CD4-positive, alpha-beta T cell treated with Interleukin-21 for 1 hour (primary cell): ENCODE results near the gene BMPR1B.
"Not testable (repeated sequence)": the region's sequence is repeated elsewhere in the genome, so short reads cannot be mapped to it uniquely, and the experiment has no call there.

Source experiments
- DNase-seq: peaks from one replicate; pipeline ENCODE4 v3.0.0-alpha.2; 2020

Gene BMPR1B

DNA sequence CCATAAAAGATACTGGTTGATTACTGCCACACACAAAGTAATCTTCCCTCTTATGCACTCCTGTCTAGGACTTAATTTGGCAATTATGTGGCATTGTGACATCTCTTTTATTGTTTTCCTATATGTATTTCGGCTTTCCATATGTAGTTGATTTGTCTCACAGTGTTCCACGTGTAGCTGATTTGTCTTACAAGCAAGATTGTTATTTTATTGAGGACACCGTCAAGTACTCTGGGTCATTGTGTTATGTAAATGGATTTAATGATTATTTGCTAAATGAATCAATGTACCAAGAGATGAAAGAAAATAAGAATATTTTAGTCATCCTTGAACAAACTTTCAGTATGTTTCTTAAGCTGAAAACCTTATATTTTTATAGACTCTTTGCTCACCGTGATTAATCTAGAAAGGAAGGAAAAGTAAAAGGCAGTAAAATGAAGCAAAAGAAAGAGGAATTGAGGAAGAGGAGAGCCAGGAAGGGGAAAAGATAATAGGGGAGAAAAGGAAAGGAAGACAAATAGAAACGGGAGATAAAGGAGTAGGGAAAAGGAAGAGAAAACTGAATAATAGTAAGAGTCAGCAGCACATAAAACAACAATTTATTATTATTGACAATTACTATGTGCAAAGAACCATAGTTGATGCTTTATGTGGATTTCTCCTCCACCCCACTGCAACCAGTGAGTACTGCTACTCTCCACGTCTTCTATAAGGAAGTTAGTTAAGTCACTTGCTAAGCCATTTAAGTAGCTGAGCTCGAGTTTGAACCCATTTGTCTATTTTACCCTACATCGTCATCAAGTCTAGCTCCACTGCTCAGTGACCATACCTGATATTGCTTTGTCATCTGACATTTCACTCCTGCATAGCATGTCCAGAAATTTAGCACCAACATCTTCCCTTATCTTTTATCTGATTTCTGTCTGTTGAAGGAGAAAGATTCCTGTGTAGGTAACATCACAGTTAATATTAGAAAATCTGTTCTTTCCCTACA is 336.5 kb downstream of the BMPR1B start:
- no peak for DNase-seq

DNA sequence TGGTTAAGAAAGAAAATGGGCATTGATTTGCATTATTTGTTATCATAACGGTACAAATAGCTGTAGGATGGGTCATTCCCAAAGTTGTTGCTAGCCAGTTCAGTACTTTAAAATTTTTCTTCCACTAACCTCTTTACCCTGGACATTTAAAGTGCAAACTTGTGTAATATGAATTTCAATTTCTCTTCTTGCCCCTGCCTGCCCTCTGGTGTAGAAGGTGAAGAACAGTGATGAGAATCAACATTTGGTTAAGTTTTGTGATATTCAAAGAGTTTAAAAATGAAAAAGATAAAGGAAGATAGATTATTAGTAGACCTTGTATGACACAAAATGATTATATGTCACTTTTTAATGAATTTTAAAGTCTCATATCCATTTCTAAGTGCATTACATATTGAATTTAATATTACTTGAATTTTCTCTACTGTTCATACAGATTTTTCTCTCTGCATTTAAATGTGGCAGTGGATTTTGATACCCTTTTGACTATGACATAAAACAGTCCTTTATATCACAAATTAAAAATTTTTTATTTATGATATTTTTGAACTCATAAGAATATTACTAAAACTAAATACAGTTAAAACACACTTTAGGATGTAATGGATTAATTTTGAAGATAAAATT is 337.7 kb downstream of the BMPR1B start:
- DNase-seq = no peak

GRCh38 chr4:95102162-95102790 is 344.5 kb downstream of the BMPR1B start:
- no peak for DNase-seq

DNA sequence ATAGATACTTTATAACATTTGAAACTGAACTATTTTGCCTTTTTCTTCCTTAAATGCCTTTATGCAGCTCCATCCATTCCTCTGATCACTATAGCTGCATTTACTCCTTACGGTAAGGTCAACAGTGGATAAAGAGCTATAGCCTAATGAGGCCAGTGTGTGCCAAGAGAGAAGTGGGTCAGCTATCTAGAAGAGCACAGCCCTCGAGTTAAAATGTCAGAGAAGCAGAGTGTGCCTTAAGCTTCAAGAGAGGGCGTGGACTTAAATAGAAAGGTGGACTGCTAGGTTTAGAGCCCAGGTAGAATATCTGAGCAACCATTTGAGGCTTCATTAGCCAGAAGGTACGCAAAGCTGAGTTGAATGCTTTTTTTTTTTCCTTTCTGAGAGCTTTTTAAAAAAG is 347.4 kb downstream of the BMPR1B start:
- DNase-seq = no peak

DNA sequence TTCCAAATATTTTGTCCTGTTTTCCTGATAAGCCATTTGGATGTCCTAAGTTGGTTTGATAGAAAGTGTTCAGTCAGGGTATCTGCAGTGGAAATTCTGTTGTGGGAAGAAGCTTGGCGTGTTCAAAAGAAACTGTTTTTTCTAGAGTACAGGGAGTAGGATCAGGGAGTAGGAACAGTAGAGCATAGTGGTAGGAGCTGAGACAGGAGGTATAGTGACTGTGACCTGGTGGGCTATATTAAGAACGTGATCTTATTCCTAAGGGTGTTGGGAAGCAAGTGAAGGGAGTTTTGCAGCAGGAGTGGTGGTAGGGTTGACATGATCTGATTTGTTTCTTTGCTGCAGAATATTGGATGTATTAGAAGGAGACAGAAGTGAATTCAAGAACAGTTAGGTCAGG is 348.2 kb downstream of the BMPR1B start:
- no peak for DNase-seq

DNA sequence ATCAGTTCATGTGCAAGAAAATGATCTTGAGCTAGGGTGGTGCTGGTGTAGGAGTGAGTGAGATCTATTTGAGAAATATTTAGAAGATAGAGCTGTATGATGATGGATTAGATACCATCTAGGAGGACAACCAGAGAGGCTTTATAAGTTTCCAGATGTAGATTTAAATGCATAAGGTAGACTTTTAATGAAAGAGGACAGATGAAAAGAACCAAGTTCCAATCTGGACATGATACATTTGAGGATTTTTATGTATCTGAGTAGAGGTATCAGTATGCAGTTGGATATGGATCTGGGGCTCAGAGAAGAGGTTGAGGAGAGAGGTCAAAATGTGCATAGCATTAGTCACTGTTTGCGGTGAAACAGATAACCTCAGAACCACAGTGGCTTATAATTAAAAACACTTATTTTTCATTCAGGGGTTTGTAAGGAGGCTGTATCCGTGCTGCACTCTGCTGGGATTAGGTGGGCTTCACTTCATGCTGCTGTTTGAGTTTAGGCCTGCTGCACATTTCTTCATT is 348.7 kb downstream of the BMPR1B start:
- DNase-seq = no peak

DNA sequence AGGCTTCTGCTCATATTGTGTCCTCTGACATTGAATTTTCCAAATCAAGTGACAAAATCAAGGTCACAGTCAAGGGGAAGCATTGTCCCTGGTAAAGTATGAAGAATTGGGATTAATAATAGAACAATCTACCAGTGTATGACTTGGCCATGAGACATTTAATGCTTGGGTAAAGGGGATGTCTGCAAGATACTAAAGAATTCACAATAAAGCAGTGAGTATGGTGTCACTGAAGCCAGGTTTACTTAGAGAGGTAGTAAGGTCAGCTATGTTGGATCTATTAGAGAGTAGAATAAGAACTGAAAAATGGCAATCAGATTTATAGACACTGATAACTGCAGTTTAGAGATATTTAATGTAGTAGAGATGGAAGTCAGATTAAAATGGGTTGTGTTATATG is 349.2 kb downstream of the BMPR1B start:
- no peak for DNase-seq

DNA sequence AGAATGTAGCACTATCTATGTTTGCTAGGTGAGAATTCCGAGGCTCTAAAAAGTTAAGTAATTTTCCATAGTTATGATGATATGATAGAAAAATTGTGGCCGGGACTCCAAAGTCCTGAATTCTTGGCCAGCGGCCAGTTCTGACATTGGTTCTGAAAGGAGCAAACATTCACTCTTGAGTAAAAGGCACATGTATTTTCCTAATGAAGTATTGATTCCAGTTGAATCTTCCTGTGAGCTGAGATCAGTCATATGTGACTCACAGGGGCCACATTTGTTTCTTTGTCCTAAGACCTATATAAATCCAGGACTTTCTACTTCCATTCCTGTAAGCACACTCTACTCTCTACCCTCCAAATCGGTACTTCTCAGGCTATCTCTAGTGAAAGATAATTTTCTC is 349.9 kb downstream of the BMPR1B start:
- no peak for DNase-seq

DNA sequence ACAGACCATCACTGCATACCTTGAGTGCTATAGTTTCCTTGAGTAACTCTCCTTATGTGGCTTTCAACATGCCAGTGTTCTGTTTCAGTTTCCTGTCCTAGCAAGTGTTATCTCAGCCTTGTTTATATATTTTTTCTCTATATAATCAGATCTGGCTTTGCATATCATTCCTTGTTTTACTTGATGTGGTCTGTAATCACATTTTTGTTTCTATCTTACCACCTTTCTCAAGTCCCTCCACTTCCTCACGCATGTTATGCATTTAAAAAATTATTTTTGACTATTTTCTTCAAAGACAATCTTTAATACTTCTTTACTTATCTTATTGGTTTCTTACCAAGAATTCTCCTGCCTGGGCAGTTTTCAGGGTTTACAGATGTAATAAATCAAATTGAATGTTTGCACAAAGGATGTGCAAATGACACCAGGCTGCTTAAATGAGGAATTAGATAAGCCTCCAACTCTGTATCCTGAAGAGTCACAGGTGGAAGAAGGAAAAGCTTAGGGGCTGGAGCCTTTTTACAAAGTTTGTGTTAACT is 351.2 kb downstream of the BMPR1B start:
- DNase-seq = no peak

GRCh38 chr4:95114521-95114920 is 356.8 kb downstream of the BMPR1B start:
- DNase-seq = no peak

DNA sequence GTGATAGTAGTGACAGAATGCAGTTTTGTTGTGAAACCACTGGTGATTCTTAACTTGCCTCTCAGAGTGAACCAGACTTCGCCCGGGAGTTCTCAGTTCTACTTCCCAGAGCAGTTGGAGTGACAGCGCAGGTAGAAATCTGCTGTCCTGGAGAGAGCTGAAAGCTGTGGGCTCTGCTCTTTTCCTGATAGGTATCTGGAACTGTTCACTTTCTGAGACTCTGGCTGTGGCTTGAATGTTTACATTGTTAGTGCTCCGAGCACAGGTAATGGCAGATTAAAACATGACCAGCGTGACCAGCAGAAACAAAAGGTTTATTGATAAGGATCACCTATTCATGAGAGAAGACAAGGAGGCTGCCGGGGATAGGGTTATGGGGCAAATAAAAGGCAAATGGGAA is 360.7 kb downstream of the BMPR1B start:
- DNase-seq = no peak

DNA sequence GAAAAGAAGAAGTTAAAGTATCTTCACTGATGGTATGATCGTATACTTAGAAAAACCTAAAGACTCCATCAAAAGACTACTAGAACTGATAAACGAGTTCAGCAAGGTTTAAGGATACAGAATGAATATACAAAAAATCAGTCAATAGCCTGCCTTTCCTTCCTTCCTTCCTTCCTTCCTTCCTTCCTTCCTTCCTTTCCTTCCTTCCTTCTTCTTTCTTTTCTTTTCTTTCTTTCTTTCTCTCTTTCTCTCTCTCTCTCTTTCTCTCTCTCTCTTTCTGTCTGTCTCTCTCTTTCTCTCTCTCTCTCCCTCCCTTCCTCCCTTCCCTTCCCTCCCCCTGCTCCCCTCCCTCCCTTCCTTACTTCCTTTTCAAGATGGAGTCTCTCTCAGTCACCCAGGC is 362.7 kb downstream of the BMPR1B start:
- DNase-seq = no peak

DNA sequence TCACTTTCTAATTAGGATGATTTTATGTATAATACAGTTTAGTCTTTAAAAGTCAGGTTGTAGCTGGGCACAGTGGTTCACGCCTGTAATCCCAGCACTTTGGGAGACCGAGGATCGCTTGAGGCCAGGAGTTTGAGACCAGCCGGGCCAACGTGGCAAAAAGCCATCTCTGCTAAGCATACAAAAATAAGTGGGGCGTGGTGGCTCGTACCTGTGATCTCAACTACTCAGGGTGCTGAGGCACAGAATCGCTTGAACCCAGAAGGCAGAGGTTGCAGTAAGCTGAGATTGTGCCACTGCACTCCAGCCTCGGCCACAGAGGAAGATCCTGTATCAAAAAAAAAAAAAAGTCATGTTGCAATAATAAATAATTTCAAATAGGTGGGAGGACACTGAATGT is 364.2 kb downstream of the BMPR1B start:
- DNase-seq = no peak

- no peak for DNase-seq
Measured at GRCh38 chr4:95124906-95125504, 367.2 kb downstream of the BMPR1B start.

DNA sequence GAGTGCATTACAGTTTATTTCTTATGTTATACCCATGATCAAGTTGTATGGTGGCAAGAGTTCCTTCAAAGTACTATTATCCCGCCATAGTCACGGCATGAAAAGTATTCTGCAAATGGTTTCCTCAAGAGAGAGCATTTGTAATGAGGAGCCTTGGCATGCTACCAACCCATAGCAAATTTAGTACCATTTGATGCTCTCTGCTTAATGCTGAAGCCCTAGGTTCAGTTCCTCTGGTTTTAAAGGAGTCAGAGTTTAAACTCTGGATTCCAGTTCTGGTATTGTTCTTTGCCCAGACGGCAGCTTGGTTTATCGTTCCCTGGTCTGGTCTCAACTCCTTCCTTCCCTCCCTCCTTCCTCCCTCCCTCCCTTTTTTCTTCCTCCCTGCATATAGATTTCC is 371.3 kb downstream of the BMPR1B start:
- no peak for DNase-seq

GRCh38 chr4:95129821-95130311 is 372.1 kb downstream of the BMPR1B start:
- no peak for DNase-seq

GRCh38 chr4:95134016-95134415 is 376.3 kb downstream of the BMPR1B start:
- DNase-seq = not testable (repeated sequence)

- not testable (repeated sequence) for DNase-seq
Measured at GRCh38 chr4:95139424-95139823, 381.7 kb downstream of the BMPR1B start.

- no peak for DNase-seq
Measured at GRCh38 chr4:95141361-95141760, 383.6 kb downstream of the BMPR1B start.

- DNase-seq = no peak
Measured at GRCh38 chr4:95142932-95143331, 385.2 kb downstream of the BMPR1B start.

DNA sequence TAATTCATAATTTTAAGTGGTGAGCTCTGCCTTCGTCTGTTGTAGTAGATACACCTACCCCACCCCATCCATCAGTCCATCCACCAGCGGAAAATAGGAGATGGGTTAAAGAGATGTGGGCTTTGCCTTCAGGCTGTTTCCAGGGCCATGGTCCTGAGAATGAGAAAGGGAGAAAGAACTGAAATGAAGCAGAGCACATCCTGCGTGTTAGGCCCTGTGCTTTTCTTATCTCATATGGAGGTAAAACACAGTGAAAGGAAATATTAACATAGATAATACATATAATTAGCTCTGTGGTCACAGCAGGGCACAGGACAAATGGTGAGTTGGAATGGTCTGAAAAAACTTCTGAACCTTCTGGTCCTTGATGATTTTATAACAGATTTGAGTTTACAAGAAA is 393.5 kb downstream of the BMPR1B start:
- DNase-seq = no peak

DNA sequence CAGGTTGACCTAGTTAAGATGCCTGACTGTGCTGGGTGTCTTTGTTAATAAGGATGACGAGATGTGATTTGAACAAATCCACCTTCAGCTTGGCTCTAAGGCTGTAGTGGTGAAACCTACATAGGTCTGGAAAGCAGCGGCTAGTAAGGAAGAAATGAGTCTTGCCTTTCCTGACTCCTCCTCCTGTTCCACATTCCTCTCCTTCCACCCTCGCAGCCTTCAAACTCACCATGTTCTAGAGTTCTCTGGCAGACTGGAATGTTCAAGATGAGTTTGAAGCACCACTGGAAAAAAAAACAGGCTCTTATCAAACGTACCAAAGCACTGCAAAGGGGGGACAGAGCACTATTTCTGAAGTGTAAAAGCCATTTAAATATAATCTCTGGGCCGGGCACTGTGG is 395.4 kb downstream of the BMPR1B start:
- DNase-seq = no peak
